Neural crest cell (in vitro differentiated cells): ENCODE data around the gene CEP68. TPM values are rescaled to one million over a fixed set of nuclear protein-coding genes. Genes with fewer than 3 reads are reported as not detected.
"Not testable (repeated sequence)": the region's sequence is repeated elsewhere in the genome, so short reads cannot be mapped to it uniquely, and the experiment has no call there.

Experiments used
- DNase-seq: peaks from one replicate; pipeline ENCODE4 v3.0.0; 2021; ENCODE audit warnings: low read depth, mixed read lengths, low spot score
- H3K27ac Mint-ChIP-seq: one replicate; pipeline ENCODE4 v1.8.0; 2021; ENCODE audit warnings: mild to moderate bottlenecking, mixed read lengths; ENCODE audit not compliant: unreplicated experiment
- H3K27me3 Mint-ChIP-seq: 2 replicates; pipeline ENCODE4 v1.8.0; 2021; ENCODE audit warnings: low read depth, mild to moderate bottlenecking, mixed read lengths
- H3K36me3 Mint-ChIP-seq: 2 replicates; pipeline ENCODE4 v1.8.0; 2021; ENCODE audit warnings: low read depth, mild to moderate bottlenecking, mixed read lengths
- H3K4me1 Mint-ChIP-seq: 2 replicates; pipeline ENCODE4 v1.8.0; 2021; ENCODE audit warnings: mixed read lengths
- H3K4me3 Mint-ChIP-seq: one replicate; pipeline ENCODE4 v1.8.0; 2021; ENCODE audit warnings: mild to moderate bottlenecking, mixed read lengths
- H3K9me3 Mint-ChIP-seq: 2 replicates; pipeline ENCODE4 v1.8.0; 2021; ENCODE audit warnings: mixed read lengths
- CTCF ChIP-seq: fragments of 200-600 bp; sonication (generic); conservative IDR thresholded peaks from 2 replicates; pipeline ENCODE4 v1.5.0; 2021; ENCODE audit warnings: antibody characterized with exemption, mild to moderate bottlenecking
- total RNA-seq: library from RNA; stranded (reverse); gene quantifications from 2 replicates; pipeline ENCODE4 v1.2.1, GENCODE V29; 2021

CEP68 gene
- total RNA-seq, 1 donor from 2014 or later = 25.0 TPM

DNA sequence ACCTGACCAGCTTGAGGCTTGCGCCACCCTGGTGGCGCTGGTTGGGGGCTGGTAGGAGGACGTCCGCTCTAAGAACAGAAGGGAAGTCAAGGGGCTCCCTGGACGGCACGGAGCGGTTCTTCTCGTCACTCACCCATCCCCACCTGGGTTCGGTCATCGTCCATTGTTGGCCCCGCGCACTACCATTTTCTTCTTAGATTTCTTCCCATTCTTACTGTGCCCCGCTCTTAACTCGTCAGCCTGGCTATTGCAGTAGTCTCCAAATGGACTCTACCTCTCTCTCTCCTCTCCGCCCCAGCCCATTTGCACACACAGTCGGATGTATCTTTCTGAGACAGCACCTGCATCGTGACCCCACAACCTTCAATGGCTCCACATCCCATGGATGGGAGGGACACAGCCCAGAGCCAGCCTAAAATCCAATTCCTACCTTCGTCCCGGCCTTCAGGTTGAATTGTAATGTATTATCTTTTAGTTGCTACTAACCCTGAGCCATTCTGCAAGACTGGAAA lies 74.5 kb downstream of the CEP68 start:
- no peak for TF ChIP-seq CTCF
- peaks cover 33% of the 10 kb centered on the region for H3K4me1 Mint-ChIP-seq
- H3K27ac Mint-ChIP-seq = peak overlapping the region; percentile 81
- H3K36me3 Mint-ChIP-seq = peaks cover 3% of the 10 kb centered on the region
- H3K9me3 Mint-ChIP-seq = no peaks in the 10 kb centered on the region
- DNase-seq = no peak
- H3K4me3 Mint-ChIP-seq = peak overlapping the region; percentile 99
- H3K27me3 Mint-ChIP-seq = no peaks in the 10 kb centered on the region

- not testable (repeated sequence) for H3K9me3 Mint-ChIP-seq, H3K27me3 Mint-ChIP-seq, H3K36me3 Mint-ChIP-seq, DNase-seq, H3K27ac Mint-ChIP-seq
- Mint-ChIP-seq H3K4me3 (peak overlapping the region; percentile 72), H3K4me1 (peaks cover 23% of the 10 kb centered on the region)
Measured at GRCh38 chr2:65132930-65133329, 76.7 kb downstream of the CEP68 start.

GRCh38 chr2:65133626-65134025 lies 77.4 kb downstream of the CEP68 start:
- no peak for TF ChIP-seq CTCF
- Mint-ChIP-seq H3K36me3 (no peaks in the 10 kb centered on the region), H3K4me1 (peaks cover 17% of the 10 kb centered on the region), H3K9me3 (no peaks in the 10 kb centered on the region), H3K27me3 (no peaks in the 10 kb centered on the region), H3K4me3 (no peak overlapping the region), H3K27ac (no peak overlapping the region)
- DNase-seq = no peak

- no peak overlapping the region for H3K4me3 Mint-ChIP-seq
- peaks cover 11% of the 10 kb centered on the region for H3K4me1 Mint-ChIP-seq
- H3K9me3 Mint-ChIP-seq = no peaks in the 10 kb centered on the region
- no peaks in the 10 kb centered on the region for H3K36me3 Mint-ChIP-seq
- H3K27ac Mint-ChIP-seq = no peak overlapping the region
- no peaks in the 10 kb centered on the region for H3K27me3 Mint-ChIP-seq
- TF ChIP-seq CTCF = no peak
- no peak for DNase-seq
Measured at GRCh38 chr2:65134158-65134557, 77.9 kb downstream of the CEP68 start.

DNA sequence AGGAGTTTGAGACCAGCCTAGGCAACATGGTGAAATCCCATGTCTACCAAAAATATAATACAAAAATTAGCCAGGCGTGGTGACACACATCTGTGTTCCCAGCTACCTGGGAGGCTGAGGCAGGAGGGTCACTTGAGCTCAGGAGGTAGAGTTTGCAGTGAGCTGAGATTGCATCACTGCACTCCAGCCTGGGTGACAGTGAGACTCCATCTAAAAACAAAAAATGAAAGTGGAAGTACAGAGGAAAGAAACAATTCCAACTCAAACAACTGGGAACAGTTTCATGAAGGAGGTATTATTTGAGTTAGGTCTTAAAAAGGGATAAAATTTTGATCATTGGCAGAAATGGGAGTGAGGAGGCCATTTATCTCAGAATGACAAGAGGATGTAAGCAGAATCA lies 80.0 kb downstream of the CEP68 start:
- no peak for TF ChIP-seq CTCF
- Mint-ChIP-seq H3K27ac (peak overlapping the region; percentile 6), H3K36me3 (no peaks in the 10 kb centered on the region), H3K27me3 (no peaks in the 10 kb centered on the region), H3K9me3 (no peaks in the 10 kb centered on the region), H3K4me1 (no peaks in the 10 kb centered on the region), H3K4me3 (no peak overlapping the region)
- DNase-seq = no peak

Other genes with a start within 250 kb of the CEP68 start
- 26.4 and 26.8 TPM in 2 replicates for gene SLC1A4, start 67.0 kb upstream of the CEP68 start, total RNA-seq
- gene RAB1A, start 73.7 kb downstream of the CEP68 start, total RNA-seq = 110 and 113 TPM in 2 replicates
- gene ACTR2, start 171.4 kb downstream of the CEP68 start, total RNA-seq = 213 and 217 TPM in 2 replicates